ENCODE data around the gene KCNK6. TPM values are rescaled to one million over a fixed set of nuclear protein-coding genes. Genes with fewer than 3 reads are reported as not detected.

Gene KCNK6
- total and polyA plus RNA-seq, 2 donors (not counting 3 experiments of a cell fraction or from before 2014, with no cell fraction given), result 7.4 to 11.3 TPM

DNA sequence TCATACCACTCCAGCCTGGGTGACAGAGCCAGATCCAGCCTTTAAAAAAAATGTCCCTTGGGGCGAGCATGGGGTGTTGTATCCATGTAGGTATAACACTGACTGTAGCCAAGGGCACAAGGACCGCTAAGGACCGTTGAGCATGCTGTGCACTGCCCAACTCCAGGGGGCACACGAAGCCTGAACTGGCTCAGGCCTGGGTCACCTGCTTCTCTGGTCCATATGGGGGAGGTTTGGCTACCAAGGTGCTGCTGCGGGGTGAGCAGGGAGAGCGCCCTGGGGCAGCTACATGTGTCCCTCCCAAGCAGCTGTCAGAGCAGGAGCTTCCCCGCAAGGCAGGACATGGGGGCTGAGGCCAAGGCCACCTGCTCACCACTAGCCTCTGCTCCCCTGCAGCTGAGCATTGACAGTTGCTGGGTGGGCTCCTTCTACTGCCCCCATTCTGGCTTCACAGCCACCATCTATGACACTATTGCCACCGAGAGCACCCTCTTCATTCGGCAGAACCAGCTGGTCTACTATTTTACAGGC lies 32.3 kb downstream of the KCNK6 start:
- ChIA-PET CTCF (interaction anchor here (1.2 kb wide), 2 partner anchors 10 to 16 kb away, joined by 3 to 4 read pairs; partner anchors contain the start of gene CATSPERG), POLR2A (no interaction called here)

DNA sequence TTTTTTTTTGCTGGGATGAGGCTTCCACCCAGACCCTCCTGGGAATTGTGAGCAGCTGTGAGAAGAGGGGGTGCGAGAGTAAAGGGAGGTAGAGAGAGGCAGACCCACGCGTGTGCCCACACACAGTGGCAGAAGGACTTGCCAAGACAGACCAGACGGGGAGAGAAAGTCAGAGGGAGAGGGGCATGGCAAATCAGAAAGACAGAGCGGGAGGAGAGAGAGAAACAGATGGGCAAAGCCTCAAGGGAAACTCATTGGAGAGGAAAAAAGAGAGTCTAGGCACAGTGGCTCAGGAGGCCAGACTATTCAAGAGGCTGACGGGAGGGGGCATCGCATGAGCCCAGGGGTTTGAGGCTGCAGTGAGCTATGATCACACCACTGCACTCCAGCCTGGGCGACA lies 33.0 kb downstream of the KCNK6 start:
- POLR2A ChIA-PET, result interaction anchor here (1.2 kb wide), 1 partner anchor 22 kb away, joined by 3 read pairs; the partner anchor contains the start of gene PSMD8
- Histone ChIP-seq H3K9ac (replicated peaks; ENCODE audit: extremely low read depth, insufficient read depth, low read length) (no peak overlapping the region), H3K27ac (ENCODE audit: insufficient read depth, low read depth, low read length) (no peak overlapping the region), H3K9me1 (replicated peaks; ENCODE audit: control insufficient read depth, extremely low read depth, insufficient read depth, low read length) (no peaks in the 10 kb centered on the region), H3K27me3 (ENCODE audit: control insufficient read depth in 2 of 2, insufficient read depth in 2 of 2, low read length in 2 of 2) (peaks cover 2 to 4% of the 10 kb centered on the region in 2 experiments), H3K4me3 (replicated peaks in 1 of 3; ENCODE audit: insufficient read depth in 1 of 3, low read depth in 1 of 3, low read length in 3 of 3) (no peak overlapping the region), H3K36me3 (ENCODE audit: control insufficient read depth in 2 of 2, extremely low read depth in 1 of 2, insufficient read depth in 2 of 2, low read length in 2 of 2) (no peaks in the 10 kb centered on the region), H3K9me3 (replicated peaks; ENCODE audit: control insufficient read depth, insufficient read depth, low read length) (no peaks in the 10 kb centered on the region), H4K20me1 (replicated peaks; ENCODE audit: control insufficient read depth, extremely low read depth, insufficient read depth, low read length) (no peaks in the 10 kb centered on the region), H3K4me1 (ENCODE audit: control insufficient read depth, extremely low read depth, insufficient read depth, low read length) (no peaks in the 10 kb centered on the region), H3K4me2 (ENCODE audit: insufficient read depth, low read length) (no peak overlapping the region), H2AFZ (ENCODE audit: low read depth, low read length) (no peak overlapping the region), H3K79me2 (ENCODE audit: control insufficient read depth, insufficient read depth, low read length) (no peaks in the 10 kb centered on the region)
- dilution Hi-C loops (cut with MboI; ENCODE audit: extremely low pct_ligation_motif_present, low sequenced_read_pairs) (no loop called here), intact Hi-C loops (cut with micrococcal nuclease) (no loop called here)
- BruUV-seq (replicated peaks), result no TSS peak
- DNase-seq (ENCODE audit: low read depth, low spot score) (no peak), FAIRE-seq (no peak)
- TF ChIP-seq FOS (IDR thresholded peaks at IDR 0.05; ENCODE audit: borderline replicate concordance, insufficient read depth, low read length) (no peak), MYC (IDR thresholded peaks at IDR 0.05; ENCODE audit: low read depth, low read length) (no peak), EZH2 (IDR thresholded peaks at IDR 0.05; ENCODE audit: borderline replicate concordance, low read depth, low read length, severe bottlenecking) (no peak), POLR2AphosphoS5 (IDR thresholded peaks at IDR 0.05; ENCODE audit: insufficient read depth, low read depth, low read length) (no peak), JUN (IDR thresholded peaks at IDR 0.05; ENCODE audit: borderline replicate concordance, insufficient read depth, insufficient read length, low read depth) (no peak)
- TF ChIP-seq, protein P1, sequence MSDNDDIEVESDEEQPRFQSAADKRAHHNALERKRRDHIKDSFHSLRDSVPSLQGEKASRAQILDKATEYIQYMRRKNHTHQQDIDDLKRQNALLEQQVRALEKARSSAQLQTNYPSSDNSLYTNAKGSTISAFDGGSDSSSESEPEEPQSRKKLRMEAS (IDR thresholded peaks at IDR 0.05; ENCODE audit: insufficient read depth, insufficient read length), result no peak
- CTCF ChIA-PET, result interaction anchor here (0.6 to 1.2 kb wide), 3 partner anchors 9 to 21 kb away, joined by 3 to 4 read pairs (median 4); partner anchors contain the start of gene CATSPERG

More for the DNA sequence above, 32.3 kb downstream of the KCNK6 start:
- H4K20me1 ChIP-seq (replicated peaks; ENCODE audit: control insufficient read depth, extremely low read depth, insufficient read depth, low read length), result no peaks in the 10 kb centered on the region
- H3K27me3 ChIP-seq (ENCODE audit: control insufficient read depth in 2 of 2, insufficient read depth in 2 of 2, low read length in 2 of 2), result peaks cover 2 to 4% of the 10 kb centered on the region in 2 experiments
- no peak overlapping the region for H3K27ac ChIP-seq (ENCODE audit: insufficient read depth, low read depth, low read length)
- BruUV-seq (replicated peaks), result no TSS peak
- H3K4me1 ChIP-seq (ENCODE audit: control insufficient read depth, extremely low read depth, insufficient read depth, low read length), result no peaks in the 10 kb centered on the region
- H3K9me1 ChIP-seq (replicated peaks; ENCODE audit: control insufficient read depth, extremely low read depth, insufficient read depth, low read length), result no peaks in the 10 kb centered on the region
- FAIRE-seq (no peak), DNase-seq (ENCODE audit: low read depth, low spot score) (no peak)
- H2AFZ ChIP-seq (ENCODE audit: low read depth, low read length), result no peak overlapping the region
- H3K9me3 ChIP-seq (replicated peaks; ENCODE audit: control insufficient read depth, insufficient read depth, low read length), result no peaks in the 10 kb centered on the region
- TF ChIP-seq POLR2A (IDR thresholded peaks at IDR 0.05; ENCODE audit: low read depth, low read length) (no peak), POLR2AphosphoS5 (IDR thresholded peaks at IDR 0.05; ENCODE audit: insufficient read depth, low read depth, low read length) (no peak), JUN (IDR thresholded peaks at IDR 0.05; ENCODE audit: borderline replicate concordance, insufficient read depth, insufficient read length, low read depth) (no peak), GATA2 (IDR thresholded peaks at IDR 0.05; ENCODE audit: insufficient read depth, insufficient read length, low read depth, low read length) (no peak), EZH2 (IDR thresholded peaks at IDR 0.05; ENCODE audit: borderline replicate concordance, low read depth, low read length, severe bottlenecking) (no peak)
- dilution Hi-C loops (cut with MboI; ENCODE audit: extremely low pct_ligation_motif_present, low sequenced_read_pairs), result no loop called here
- H3K4me3 ChIP-seq (replicated peaks in 1 of 3; ENCODE audit: insufficient read depth in 1 of 3, low read depth in 1 of 3, low read length in 3 of 3), result no peak overlapping the region
- H3K4me2 ChIP-seq (ENCODE audit: insufficient read depth, low read length), result no peak overlapping the region
- no peaks in the 10 kb centered on the region for H3K36me3 ChIP-seq (ENCODE audit: control insufficient read depth in 2 of 2, extremely low read depth in 1 of 2, insufficient read depth in 2 of 2, low read length in 2 of 2)
- no peaks in the 10 kb centered on the region for H3K79me2 ChIP-seq (ENCODE audit: control insufficient read depth, insufficient read depth, low read length)
- intact Hi-C loops (cut with micrococcal nuclease), result no loop called here
- H3K9ac ChIP-seq (replicated peaks; ENCODE audit: extremely low read depth, insufficient read depth, low read length), result no peak overlapping the region
